ENCODE results near the gene LRP3.
"Not testable (repeated sequence)": the region's sequence is repeated elsewhere in the genome, so short reads cannot be mapped to it uniquely, and the experiment has no call there.

LRP3 gene

GRCh38 chr19:33203529-33203928, 9.4 kb downstream of the LRP3 start:
- no peak for DNase-seq

- DNase-seq = no peak
Measured at GRCh38 chr19:33204136-33204973, 10.2 kb downstream of the LRP3 start.

GRCh38 chr19:33205110-33205509, 11.0 kb downstream of the LRP3 start:
- DNase-seq = no peak

- DNase-seq = no peak
Measured at GRCh38 chr19:33205531-33206260, 11.6 kb downstream of the LRP3 start.

- no peak for DNase-seq
Measured at GRCh38 chr19:33206261-33207039, 12.3 kb downstream of the LRP3 start.

GRCh38 chr19:33207040-33207620, 13.0 kb downstream of the LRP3 start:
- DNase-seq = no peak

GRCh38 chr19:33207903-33208302, 13.8 kb downstream of the LRP3 start:
- no peak for DNase-seq

- DNase-seq = no peak
Measured at GRCh38 chr19:33208371-33208895, 14.3 kb downstream of the LRP3 start.

GRCh38 chr19:33208904-33209849, 15.0 kb downstream of the LRP3 start:
- DNase-seq = no peak

- DNase-seq = not testable (repeated sequence)
Measured at GRCh38 chr19:33209850-33210230, 15.7 kb downstream of the LRP3 start.

- no peak for DNase-seq
Measured at GRCh38 chr19:33210266-33210940, 16.3 kb downstream of the LRP3 start.

- DNase-seq = no peak
Measured at GRCh38 chr19:33211794-33212435, 17.8 kb downstream of the LRP3 start.

- DNase-seq = no peak
Measured at GRCh38 chr19:33212436-33213172, 18.5 kb downstream of the LRP3 start.

- no peak for DNase-seq
Measured at GRCh38 chr19:33214596-33214995, 20.5 kb downstream of the LRP3 start.

GRCh38 chr19:33215438-33216197, 21.5 kb downstream of the LRP3 start:
- DNase-seq = no peak

- DNase-seq = no peak
Measured at GRCh38 chr19:33216198-33216830, 22.2 kb downstream of the LRP3 start.

GRCh38 chr19:33217881-33218280, 23.8 kb downstream of the LRP3 start:
- no peak for DNase-seq

- no peak for DNase-seq
Measured at GRCh38 chr19:33219261-33219815, 25.2 kb downstream of the LRP3 start.

Data from activated CD4-positive, alpha-beta T cell treated with anti-CD3 and anti-CD28 coated beads for 48 hours (primary cell).